K562 (cell line): ENCODE measurements around the gene TMEM39A. TPM values are rescaled to one million over a fixed set of nuclear protein-coding genes. Genes with fewer than 3 reads are reported as not detected.

Source experiments
- ATAC-seq: fragments of 200-7000 bp; cut with Tn5 transposase; 3 replicates; pipeline ENCODE4 v1.9.1; 2020; ENCODE audit warnings: moderate library complexity
- BruUV-seq: library from RNA; stranded (reverse); fragments of 400-500 nt; replicated peaks from 2 replicates; lab custom pipeline; 2021; lab: Mats Ljungman, UMichigan
- CTCF ChIA-PET: fragments of 300-600 bp; formaldehyde crosslinking; extraction: SDS; loops from one replicate; lab custom pipeline; 2021; ENCODE audit warnings: low intra/inter-chr PET ratio; lab: Yijun Ruan, JAX
- POLR2A ChIA-PET: fragments of 300-600, 350-650 bp; sonication (Branson Sonifier 250); formaldehyde crosslinking; extraction: SDS; loops from one replicate; lab custom pipeline; 2021; ENCODE audit warnings: antibody characterized with exemption, inconsistent platforms; lab: Yijun Ruan, JAX
- DNase-seq, 4 experiments: peaks; one replicate each; pipeline versions ENCODE4 v3.0.0 to v3.0.0-alpha.2; 2011 to 2018; ENCODE audit warnings: low spot score in 3 of 4, mixed read lengths in 3 of 4; ENCODE audit errors: extremely low read depth in 1 of 4
- FAIRE-seq: peaks from 2 replicates; lab custom pipeline; 2011; peaks lifted over from hg19 to GRCh38; lab: Jason Lieb, UNC
- H2AFZ ChIP-seq: 2 replicates; pipeline ENCODE4 v1.6.0; 2011; ENCODE audit warnings: low read depth, low read length, control low read depth, inconsistent platforms
- H3K27ac ChIP-seq: fragments of 200-600 bp; 3 replicates; pipeline ENCODE4 v1.8.0; 2011; ENCODE audit warnings: low read depth, mild to moderate bottlenecking, control low read depth, inconsistent platforms, low read length, moderate library complexity, mixed read lengths; ENCODE audit errors: extremely low read depth
- H3K27me3 ChIP-seq, 2 experiments: fragments of 300-600 bp in 1 of 2; 2 replicates in 1 of 2; 3 replicates in 1 of 2; pipeline versions ENCODE4 v1.6.0 to v1.8.0; 2011; ENCODE audit warnings: inconsistent platforms in 2 of 2, low read length in 2 of 2, mild to moderate bottlenecking in 1 of 2, mixed read lengths in 1 of 2, moderate library complexity in 1 of 2; ENCODE audit not compliant: control insufficient read depth in 2 of 2, insufficient read depth in 2 of 2
- H3K36me3 ChIP-seq: fragments of 300-600 bp; 3 replicates; pipeline ENCODE4 v1.8.0; 2011; ENCODE audit warnings: mild to moderate bottlenecking, low read length, inconsistent platforms; ENCODE audit not compliant: control insufficient read depth, insufficient read depth
- H3K4me1 ChIP-seq, 2 experiments: fragments of 200-600 bp in 1 of 2; replicated peaks in 1 of 2; 2 replicates in 1 of 2; 3 replicates in 1 of 2; pipeline versions ENCODE4 v1.5.1 to v1.8.0; 2011; ENCODE audit warnings: inconsistent platforms in 2 of 2, low read length in 2 of 2, mild to moderate bottlenecking in 1 of 2, mixed read lengths in 1 of 2, moderate library complexity in 1 of 2; ENCODE audit not compliant: control insufficient read depth in 2 of 2, insufficient read depth in 2 of 2
- H3K4me2 ChIP-seq: 2 replicates; pipeline ENCODE4 v1.6.1; 2011; ENCODE audit warnings: low read length, control low read depth, inconsistent platforms, mixed read lengths; ENCODE audit not compliant: insufficient read depth
- H3K4me3 ChIP-seq: fragments of 200-600 bp; sonication (generic), shearing (Covaris generic); 2 replicates; pipeline ENCODE4 v1.5.1; 2016; ENCODE audit warnings: control low read depth, inconsistent platforms
- H3K79me2 ChIP-seq: fragments of 200-600 bp; 3 replicates; pipeline ENCODE4 v1.8.0; 2011; ENCODE audit warnings: low read length, inconsistent platforms; ENCODE audit not compliant: control insufficient read depth, insufficient read depth
- H3K9ac ChIP-seq, 2 experiments: 2 replicates each; pipeline versions ENCODE4 v1.6.0 to v1.6.1; 2011; ENCODE audit warnings: low read depth in 2 of 2, low read length in 2 of 2, control low read depth in 1 of 2, inconsistent platforms in 1 of 2, mild to moderate bottlenecking in 1 of 2, mixed read lengths in 1 of 2; ENCODE audit not compliant: insufficient read depth in 1 of 2
- H3K9me1 ChIP-seq: one replicate; pipeline ENCODE4 v1.6.0; 2011; ENCODE audit warnings: inconsistent platforms, mild to moderate bottlenecking, low read length, moderate library complexity; ENCODE audit not compliant: control insufficient read depth, insufficient read depth
- H3K9me3 ChIP-seq: replicated peaks from 2 replicates; pipeline ENCODE4 v1.5.1; 2011; ENCODE audit warnings: low read depth, low read length, inconsistent platforms; ENCODE audit not compliant: control insufficient read depth, insufficient read depth
- H4K20me1 ChIP-seq: replicated peaks from 2 replicates; pipeline ENCODE4 v1.6.1; 2011; ENCODE audit warnings: low read length, inconsistent platforms, mixed read lengths; ENCODE audit not compliant: control insufficient read depth, insufficient read depth
- CTCF ChIP-seq, 3 experiments: IDR thresholded peaks in 2 of 3; conservative IDR thresholded peaks in 1 of 3; 2 replicates each; pipeline ENCODE4 v1.5.1; 2011 to 2012; ENCODE audit warnings: low read length in 3 of 3, mild to moderate bottlenecking in 3 of 3, control low read depth in 2 of 3, improper control_type of control experiment in 1 of 3, inconsistent platforms in 1 of 3, low read depth in 1 of 3, mixed read lengths in 1 of 3, moderate library complexity in 1 of 3; ENCODE audit not compliant: insufficient read depth in 2 of 3
- RNF219 ChIP-seq: fragments of 250-450 bp; sonication (Bioruptor Pico); IDR thresholded peaks from 2 replicates; pipeline ENCODE4 v1.5.0; 2022; ENCODE audit warnings: mild to moderate bottlenecking
- SMC3 ChIP-seq: conservative IDR thresholded peaks from 2 replicates; pipeline ENCODE4 v1.6.1; 2011; ENCODE audit warnings: low read depth, low read length, improper control_type of control experiment; ENCODE audit not compliant: insufficient read depth
- TCF7 ChIP-seq: sonication (generic); IDR thresholded peaks from 2 replicates; pipeline ENCODE4 v1.6.1; 2016; ENCODE audit warnings: antibody characterized with exemption, borderline replicate concordance
- TRIM24 ChIP-seq, 2 experiments: fragments of 450-650 bp; IDR thresholded peaks; 2 replicates each; pipeline ENCODE4 v1.6.1; 2016
- ZFP30 ChIP-seq: fragments of 250-450 bp; sonication (Bioruptor Pico); IDR thresholded peaks from 2 replicates; pipeline ENCODE4 v1.8.0; 2022; ENCODE audit warnings: moderate library complexity, mild to moderate bottlenecking, inconsistent platforms, borderline replicate concordance
- ZNF780A ChIP-seq: fragments of 250-450 bp; sonication (Bioruptor Pico); IDR thresholded peaks from 2 replicates; pipeline ENCODE4 v1.5.0; 2021; ENCODE audit warnings: mild to moderate bottlenecking
- WGBS: fragments of 100-300 bp; shearing (Covaris generic); methylation state at CpG from one replicate; pipeline ENCODE4 v1.1.6; 2016; ENCODE audit warnings: low coverage, mixed read lengths; ENCODE audit not compliant: insufficient coverage; ENCODE audit errors: missing lambda C conversion rate; 5-methylcytosine and 5-hydroxymethylcytosine counted together
- in situ Hi-C: fragments of 300-500 bp; cut with MboI; formaldehyde crosslinking; loops from 4 replicates; pipeline ENCODE4 v1.15.0; 2018; ENCODE audit warnings: inconsistent platforms, mixed read lengths
- intact Hi-C: fragments of 100-400 bp; cut with micrococcal nuclease; formaldehyde crosslinking; loops from 2 replicates; pipeline ENCODE4 v1.14.2; 2022
- polyA plus RNA-seq, 8 experiments: library from polyadenylated mRNA; depleted of rRNA in 4 of 8; stranded (reverse) in 5 of 8; unstranded in 3 of 8; fragments of >200 nt; fragmentation: Nextera tagmentation in 2 of 8; fragmentation: Illumina TruSeq in 1 of 8; extraction: Ambion mirVana in 2 of 8; extraction: Trizol in 1 of 8; gene quantifications; 2 replicates each; pipeline versions ENCODE4 v1.2.1 to v1.2.3, GENCODE V29; 2011 to 2014; ENCODE audit warnings: inconsistent platforms in 1 of 8, missing spikeins in 1 of 8
- total RNA-seq, 7 experiments: library from RNA; depleted of rRNA in 6 of 7; stranded (reverse); fragments of >200 nt in 6 of 7; fragmentation: Illumina TruSeq in 2 of 7; extraction: Trizol in 2 of 7; gene quantifications; 2 replicates each; pipeline versions ENCODE4 v1.2.1 to v1.2.3, GENCODE V29; 2011 to 2021; ENCODE audit warnings: low replicate concordance in 1 of 7
- TF ChIP-seq, protein P1 (sequence below), 2 experiments: IDR thresholded peaks; 2 replicates each; pipeline ENCODE4 v1.6.1; 2012; ENCODE audit warnings: improper control_type of control experiment in 2 of 2, low read depth in 2 of 2, low read length in 2 of 2, borderline replicate concordance in 1 of 2
- TF ChIP-seq, protein P2 (sequence below): fragments of 450-650 bp; formaldehyde crosslinking; IDR thresholded peaks from 2 replicates; pipeline ENCODE4 v1.4.0; 2020; ENCODE audit warnings: mild to moderate bottlenecking, moderate library complexity

TMEM39A gene
- total and polyA plus RNA-seq, 9 of the 15 experiments (the other 6 are each of a cell fraction or from before 2014, with no cell fraction given), result 12.0 to 41.5 (median 15.4) TPM

DNA sequence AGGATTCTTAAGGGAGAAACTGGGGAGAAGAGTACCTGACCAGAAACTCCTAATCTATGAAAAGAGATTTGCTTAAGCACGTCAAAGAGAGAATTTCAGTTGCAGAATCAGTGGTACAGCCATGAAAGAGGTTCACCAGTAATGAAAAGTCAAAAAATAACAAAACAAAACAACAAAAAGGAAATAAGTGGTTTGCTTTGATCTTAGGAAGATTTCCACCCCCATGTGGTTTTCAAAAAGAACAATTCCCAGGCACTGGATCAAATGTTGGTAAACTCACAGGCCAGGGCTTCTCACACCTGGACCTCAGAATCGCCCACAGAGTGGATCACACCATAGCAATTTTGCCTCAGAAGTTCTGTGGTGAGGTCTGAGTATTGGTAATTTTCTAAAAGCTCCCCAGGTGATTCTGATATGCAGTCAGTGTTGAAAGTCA lies 67.5 kb downstream of the TMEM39A start (continued):
- TF ChIP-seq RNF219 (no peak), TRIM24 (IDR thresholded peaks at IDR 0.05) (no peak)

- Histone ChIP-seq H3K9ac (no peak overlapping the region), H3K4me3 (no peak overlapping the region), H3K9me3 (no peaks in the 10 kb centered on the region), H3K27ac (no peak overlapping the region), H3K9me1 (no peaks in the 10 kb centered on the region), H2AFZ (no peak overlapping the region), H3K36me3 (no peaks in the 10 kb centered on the region), H3K4me1 (no peaks in the 10 kb centered on the region), H3K4me2 (no peak overlapping the region), H3K27me3 (peaks cover 0 to 6% of the 10 kb centered on the region in 2 experiments; a peak in 1 of 5 replicates), H3K79me2 (no peaks in the 10 kb centered on the region), H4K20me1 (no peaks in the 10 kb centered on the region; the same call in 1 of the 2 replicates)
- POLR2A ChIA-PET, result interaction anchor here (0.6 to 1.3 kb wide), 3 partner anchors 11 to 408 kb away, joined by 3 to 5 read pairs (median 3); no protein-coding TSS in a partner anchor
- no TSS peak for BruUV-seq
- FAIRE-seq (no peak), ATAC-seq (peak; percentile 84), DNase-seq (peak in 1 of 4 experiments; percentile 32)
- CTCF ChIA-PET, result interaction anchor here (1.2 to 1.5 kb wide), 3 partner anchors 113 to 506 kb away, joined by 3 to 10 read pairs (median 6); no protein-coding TSS in a partner anchor
- 7% methylated on average over 6 of the region's 8 CpGs for WGBS
- in situ Hi-C loops (no loop called here), intact Hi-C loops (loop anchor here (2.0 kb wide), 1 partner anchor 504 kb away; no protein-coding TSS in a partner anchor)
- TF ChIP-seq CTCF (IDR thresholded peaks at IDR 0.05 in 2 of 3, conservative IDR thresholded peaks at IDR 0.05 in 1 of 3; ENCODE audit: insufficient read depth in 2 of 3, low read depth in 1 of 3, low read length in 3 of 3) (peak; percentile 33 to 63 (median 34); a peak in 4 of 6 replicates), ZNF780A (CRISPR knock-in tag) (no peak), ZFP30 (CRISPR knock-in tag) (no peak), SMC3 (0 out of 2 replicates have a peak, but pooled peaks have one; percentile 22), TCF7 (no peak)
- TF ChIP-seq, protein P1, sequence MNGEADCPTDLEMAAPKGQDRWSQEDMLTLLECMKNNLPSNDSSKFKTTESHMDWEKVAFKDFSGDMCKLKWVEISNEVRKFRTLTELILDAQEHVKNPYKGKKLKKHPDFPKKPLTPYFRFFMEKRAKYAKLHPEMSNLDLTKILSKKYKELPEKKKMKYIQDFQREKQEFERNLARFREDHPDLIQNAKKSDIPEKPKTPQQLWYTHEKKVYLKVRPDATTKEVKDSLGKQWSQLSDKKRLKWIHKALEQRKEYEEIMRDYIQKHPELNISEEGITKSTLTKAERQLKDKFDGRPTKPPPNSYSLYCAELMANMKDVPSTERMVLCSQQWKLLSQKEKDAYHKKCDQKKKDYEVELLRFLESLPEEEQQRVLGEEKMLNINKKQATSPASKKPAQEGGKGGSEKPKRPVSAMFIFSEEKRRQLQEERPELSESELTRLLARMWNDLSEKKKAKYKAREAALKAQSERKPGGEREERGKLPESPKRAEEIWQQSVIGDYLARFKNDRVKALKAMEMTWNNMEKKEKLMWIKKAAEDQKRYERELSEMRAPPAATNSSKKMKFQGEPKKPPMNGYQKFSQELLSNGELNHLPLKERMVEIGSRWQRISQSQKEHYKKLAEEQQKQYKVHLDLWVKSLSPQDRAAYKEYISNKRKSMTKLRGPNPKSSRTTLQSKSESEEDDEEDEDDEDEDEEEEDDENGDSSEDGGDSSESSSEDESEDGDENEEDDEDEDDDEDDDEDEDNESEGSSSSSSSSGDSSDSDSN (IDR thresholded peaks at IDR 0.05; ENCODE audit: borderline replicate concordance in 1 of 2, low read depth in 2 of 2, low read length in 2 of 2), result no peak
- TF ChIP-seq, protein P2, sequence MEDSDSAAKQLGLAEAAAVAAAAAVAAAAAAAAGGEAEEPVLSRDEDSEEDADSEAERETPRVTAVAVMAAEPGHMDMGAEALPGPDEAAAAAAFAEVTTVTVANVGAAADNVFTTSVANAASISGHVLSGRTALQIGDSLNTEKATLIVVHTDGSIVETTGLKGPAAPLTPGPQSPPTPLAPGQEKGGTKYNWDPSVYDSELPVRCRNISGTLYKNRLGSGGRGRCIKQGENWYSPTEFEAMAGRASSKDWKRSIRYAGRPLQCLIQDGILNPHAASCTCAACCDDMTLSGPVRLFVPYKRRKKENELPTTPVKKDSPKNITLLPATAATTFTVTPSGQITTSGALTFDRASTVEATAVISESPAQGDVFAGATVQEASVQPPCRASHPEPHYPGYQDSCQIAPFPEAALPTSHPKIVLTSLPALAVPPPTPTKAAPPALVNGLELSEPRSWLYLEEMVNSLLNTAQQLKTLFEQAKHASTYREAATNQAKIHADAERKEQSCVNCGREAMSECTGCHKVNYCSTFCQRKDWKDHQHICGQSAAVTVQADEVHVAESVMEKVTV (CRISPR knock-in tag), result 0 out of 2 replicates have a peak, but pooled peaks have one; percentile 14
Observed at GRCh38 chr3:119388577-119388976, 74.8 kb downstream of the TMEM39A start.
